Right hindlimb (tissue), 1 donor: ENCODE results near the gene FAM168A.
"Not testable (repeated sequence)": the region's sequence is repeated elsewhere in the genome, so short reads cannot be mapped to it uniquely, and the experiment has no call there.

ENCODE experiments used
- DNase-seq: peaks from one replicate; pipeline ENCODE4 v3.0.0-alpha.2; 2018

Gene FAM168A

DNA sequence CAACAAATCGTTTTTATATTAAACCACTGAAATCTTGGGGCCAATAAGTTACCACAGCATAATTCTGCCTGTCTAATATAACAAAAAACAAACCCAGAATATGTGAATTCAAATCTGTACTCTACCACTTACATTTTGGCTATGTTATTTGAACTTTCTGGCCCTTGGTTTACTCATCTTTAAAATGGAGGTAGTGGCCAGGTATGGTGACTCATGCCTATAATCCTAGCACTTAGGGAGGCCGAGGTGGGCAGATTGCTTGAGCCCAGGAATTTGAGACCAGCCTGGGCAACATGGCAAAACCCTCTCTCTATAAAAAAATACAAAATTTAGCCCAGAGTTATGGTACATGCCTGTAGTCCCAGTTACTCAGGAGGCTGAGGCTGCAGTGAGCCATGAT, 84.2 kb downstream of the FAM168A start:
- no peak for DNase-seq

GRCh38 chr11:73510877-73511276, 87.0 kb downstream of the FAM168A start:
- no peak for DNase-seq

- DNase-seq: no peak
Measured at GRCh38 chr11:73510106-73510505, 87.8 kb downstream of the FAM168A start.

DNA sequence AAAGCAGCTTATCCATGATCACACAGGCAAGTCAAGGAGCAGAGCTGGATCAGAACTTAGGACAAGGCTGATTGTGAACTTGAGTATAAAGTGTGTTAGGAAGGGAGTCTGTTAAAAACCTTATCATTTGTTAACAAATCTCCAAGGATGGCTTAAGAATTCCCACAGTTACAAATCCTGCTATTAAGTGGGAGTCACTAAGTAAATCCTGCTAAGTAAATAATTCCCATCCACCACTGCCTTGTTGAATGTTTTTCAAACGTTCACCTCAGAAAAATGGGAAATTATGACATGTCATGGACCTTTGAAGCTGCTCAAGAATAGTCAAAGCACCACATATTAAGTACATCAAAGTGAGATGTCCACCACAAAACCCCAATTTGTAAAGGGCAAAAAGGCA, 88.7 kb downstream of the FAM168A start:
- no peak for DNase-seq

GRCh38 chr11:73508243-73509176, 89.4 kb downstream of the FAM168A start:
- no peak for DNase-seq

DNA sequence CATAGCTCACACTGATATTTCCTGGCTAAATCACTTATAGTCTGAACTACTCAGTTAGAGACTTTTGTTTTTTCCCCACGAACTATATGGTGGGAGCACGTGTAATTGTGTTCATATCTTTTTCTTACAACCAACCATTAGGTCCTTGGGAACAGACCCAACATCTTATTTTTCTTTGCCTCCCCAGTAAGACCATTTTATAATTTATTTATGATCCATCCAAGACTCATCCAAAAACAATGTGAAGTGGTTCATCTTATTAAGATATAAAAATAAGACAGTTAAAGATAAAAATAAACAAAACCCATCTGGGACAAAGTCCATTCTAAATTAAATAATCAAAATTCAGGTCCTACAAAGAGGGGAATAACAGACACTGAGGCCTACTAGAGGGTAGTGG, 90.8 kb downstream of the FAM168A start:
- no peak for DNase-seq

DNA sequence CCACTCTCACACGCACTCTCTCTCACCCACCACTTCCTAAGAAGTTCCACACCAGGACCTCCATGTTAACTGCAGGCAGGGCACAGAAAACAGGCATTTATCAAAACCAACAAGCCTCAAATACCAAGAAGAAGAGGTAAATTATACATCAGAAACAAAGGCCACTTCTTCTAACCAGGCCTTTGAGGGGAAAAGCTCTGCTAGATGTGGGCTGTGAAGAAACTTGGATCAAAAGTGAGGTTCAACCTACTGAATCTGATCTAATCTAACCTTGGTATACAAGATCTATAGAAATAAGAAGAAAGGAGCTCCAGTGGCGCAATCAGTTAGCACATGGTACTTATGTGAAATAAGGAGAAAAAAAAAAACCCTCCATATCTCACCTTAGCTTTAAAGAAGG, 91.9 kb downstream of the FAM168A start:
- DNase-seq: no peak

DNA sequence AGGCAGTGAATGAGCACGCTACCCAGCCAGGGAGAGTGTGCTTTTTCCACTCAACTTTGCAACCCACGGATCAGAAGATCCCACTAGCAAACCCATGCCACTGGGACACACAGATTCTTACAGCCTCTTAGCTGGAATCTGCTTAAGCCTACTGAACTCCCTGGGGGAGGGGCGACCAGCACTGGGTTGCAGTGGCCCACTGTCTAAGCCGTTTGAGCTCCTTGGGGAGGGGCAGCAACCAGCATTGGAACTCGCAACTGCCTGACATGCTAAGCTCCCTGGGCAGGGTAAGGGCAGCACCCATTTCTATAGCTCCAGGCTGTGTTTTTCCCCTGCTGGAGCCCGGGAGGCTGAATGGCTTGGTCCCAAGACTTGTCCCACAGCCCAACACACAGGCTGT, 99.6 kb downstream of the FAM168A start:
- DNase-seq: no peak

GRCh38 chr11:73496134-73496533, 101.8 kb downstream of the FAM168A start:
- no peak for DNase-seq

GRCh38 chr11:73495731-73496130, 102.2 kb downstream of the FAM168A start:
- no peak for DNase-seq

- peak; percentile 22 for DNase-seq
Measured at GRCh38 chr11:73493956-73494598, 103.8 kb downstream of the FAM168A start.

DNA sequence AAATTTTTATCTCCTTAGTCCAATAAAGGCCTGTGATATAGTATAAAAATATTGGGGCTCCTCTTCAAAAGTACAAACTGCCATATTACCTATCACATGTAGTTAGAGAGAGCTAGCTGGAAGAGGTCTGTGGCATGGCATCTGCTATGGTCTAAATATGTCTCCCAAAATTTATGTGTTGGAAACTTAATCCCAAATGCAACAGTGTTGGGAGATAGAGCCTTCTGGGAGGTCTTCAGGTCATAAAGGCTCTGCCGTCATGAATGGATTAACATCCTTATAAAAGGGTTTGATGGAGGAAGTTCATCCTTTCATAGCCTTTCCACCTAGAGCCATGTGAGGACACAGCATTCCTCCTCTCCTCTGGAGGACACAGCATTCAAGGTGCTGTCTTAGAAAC, 116.3 kb downstream of the FAM168A start:
- no peak for DNase-seq

- no peak for DNase-seq
Measured at GRCh38 chr11:73480677-73481076, 117.2 kb downstream of the FAM168A start.

GRCh38 chr11:73478737-73479347, 119.1 kb downstream of the FAM168A start:
- no peak for DNase-seq

DNA sequence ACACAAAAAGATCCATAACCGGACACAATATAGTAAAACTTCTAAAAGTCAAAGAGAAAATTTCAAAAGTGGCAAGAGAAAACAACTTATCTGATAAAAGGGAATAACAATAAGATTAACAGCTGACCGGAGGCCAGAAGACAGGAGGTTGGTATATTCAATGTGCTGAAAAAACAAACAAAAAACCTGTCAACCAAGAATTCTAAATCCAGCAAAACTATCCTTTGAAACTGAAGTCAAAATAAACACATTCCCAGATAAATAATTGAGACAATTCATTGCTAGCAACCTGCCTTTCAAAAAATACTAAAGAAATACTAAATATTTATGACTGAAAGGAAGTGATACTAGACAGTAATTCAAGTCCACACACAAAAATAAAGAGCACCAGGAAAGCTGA, 120.4 kb downstream of the FAM168A start:
- DNase-seq: no peak

DNA sequence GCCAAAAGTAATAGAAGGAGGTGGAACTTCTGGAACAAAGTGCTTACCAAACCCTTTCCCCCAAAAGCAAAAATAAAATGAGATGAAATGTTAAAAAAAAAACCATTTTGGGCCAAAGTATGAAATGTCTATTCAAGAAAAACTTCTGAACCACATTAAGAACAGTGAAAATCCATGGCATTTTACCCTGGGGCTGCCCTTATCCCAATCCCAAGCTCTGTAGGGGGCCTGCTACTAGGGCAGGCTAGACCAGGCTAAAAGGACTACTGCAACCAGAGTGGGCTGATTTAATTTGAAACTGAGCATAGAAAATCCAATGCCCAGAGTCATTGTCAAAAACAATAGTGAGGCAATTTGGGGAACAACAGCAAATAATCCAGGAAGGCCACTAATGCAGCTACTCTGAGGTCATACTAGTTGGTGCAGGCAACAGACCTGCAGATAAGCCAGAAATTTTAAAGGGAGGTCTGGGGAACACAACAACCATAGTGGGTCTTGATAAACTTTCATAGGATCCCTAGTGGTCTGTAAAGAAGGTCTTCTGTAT, 122.3 kb downstream of the FAM168A start:
- no peak for DNase-seq

- no peak for DNase-seq
Measured at GRCh38 chr11:73473252-73473651, 124.7 kb downstream of the FAM168A start.

GRCh38 chr11:73470036-73470612, 127.8 kb downstream of the FAM168A start:
- DNase-seq: not testable (repeated sequence)

DNA sequence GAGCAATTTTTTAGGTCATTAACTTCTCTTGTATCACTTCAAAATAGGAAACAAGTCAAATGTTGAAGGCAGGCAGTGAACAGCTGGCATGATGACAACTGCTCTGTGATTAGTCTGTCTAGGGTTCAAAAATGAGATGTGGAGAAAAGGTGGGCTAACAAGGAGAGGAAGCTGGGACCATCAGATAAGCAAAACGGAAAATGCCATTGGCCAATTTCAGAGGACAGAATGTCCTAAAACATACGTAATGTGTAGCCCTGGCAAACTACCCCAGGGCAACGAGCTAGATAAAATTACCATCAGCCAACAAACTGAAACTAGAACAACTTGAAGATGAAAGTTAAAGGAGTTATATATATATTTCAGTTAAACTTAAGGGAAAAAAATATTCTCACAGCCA, 128.5 kb downstream of the FAM168A start:
- DNase-seq: no peak

GRCh38 chr11:73468590-73469161, 129.2 kb downstream of the FAM168A start:
- no peak for DNase-seq

DNA sequence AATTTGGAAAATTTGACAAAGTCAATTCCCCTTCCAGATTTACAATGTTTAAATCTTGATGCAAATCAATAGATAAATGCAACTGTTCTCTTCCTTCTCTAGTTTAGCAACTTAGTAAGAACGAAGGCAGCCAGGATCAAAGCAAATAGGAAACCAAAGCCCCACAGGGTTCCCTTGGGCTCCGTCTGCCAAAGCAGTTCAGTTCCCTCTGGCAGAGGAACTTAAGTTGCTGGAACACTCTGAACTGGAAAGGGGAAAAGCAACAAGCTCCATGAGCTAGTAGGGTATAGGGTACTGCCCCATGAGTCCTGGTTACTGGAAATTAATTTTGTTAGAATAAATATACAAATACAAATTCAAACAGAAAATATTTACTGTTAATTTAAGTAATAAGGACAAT, 130.4 kb downstream of the FAM168A start:
- DNase-seq: no peak

- DNase-seq: no peak
Measured at GRCh38 chr11:73466643-73467042, 131.3 kb downstream of the FAM168A start.

DNA sequence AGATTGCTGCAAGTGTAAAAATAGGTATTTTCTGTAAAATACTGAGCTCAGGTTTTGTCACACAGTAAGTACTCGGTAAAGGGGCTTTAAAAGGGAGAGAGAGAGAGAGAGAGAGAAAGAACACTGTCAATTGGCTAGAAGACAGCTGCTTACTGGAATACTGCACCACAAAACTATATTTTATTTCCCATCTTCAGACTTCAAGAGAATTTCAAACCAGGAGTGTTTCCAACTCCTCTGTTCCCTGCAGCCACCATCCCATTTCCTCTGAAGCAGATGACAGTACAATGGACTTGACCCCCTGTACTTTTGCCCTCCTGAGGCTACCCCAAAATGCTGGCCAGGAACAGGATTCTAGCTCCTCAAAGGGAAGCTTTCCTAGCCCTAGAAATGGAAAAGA, 132.0 kb downstream of the FAM168A start:
- DNase-seq: no peak
